ENCODE results near the gene SPRR1A.

DNA sequence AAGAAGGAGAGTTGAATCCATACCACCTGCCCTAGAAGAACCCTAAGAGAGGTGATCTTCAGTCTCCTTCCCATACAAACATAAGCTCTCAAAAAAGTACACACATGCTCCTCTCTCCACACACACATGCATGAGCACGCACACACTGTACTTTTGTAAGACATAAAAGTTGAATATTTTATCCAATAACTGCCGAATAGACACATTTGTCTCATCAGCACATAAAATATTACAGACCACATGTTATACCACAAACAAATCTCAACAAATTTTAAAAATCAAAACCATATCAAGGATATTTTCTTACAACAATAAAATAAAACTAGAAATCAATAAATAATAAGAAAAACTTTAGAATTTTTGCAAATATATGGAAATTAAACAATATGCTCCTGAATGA lies 2.7 kb downstream of the SPRR1A start:
- TF ChIP-seq, protein P1, sequence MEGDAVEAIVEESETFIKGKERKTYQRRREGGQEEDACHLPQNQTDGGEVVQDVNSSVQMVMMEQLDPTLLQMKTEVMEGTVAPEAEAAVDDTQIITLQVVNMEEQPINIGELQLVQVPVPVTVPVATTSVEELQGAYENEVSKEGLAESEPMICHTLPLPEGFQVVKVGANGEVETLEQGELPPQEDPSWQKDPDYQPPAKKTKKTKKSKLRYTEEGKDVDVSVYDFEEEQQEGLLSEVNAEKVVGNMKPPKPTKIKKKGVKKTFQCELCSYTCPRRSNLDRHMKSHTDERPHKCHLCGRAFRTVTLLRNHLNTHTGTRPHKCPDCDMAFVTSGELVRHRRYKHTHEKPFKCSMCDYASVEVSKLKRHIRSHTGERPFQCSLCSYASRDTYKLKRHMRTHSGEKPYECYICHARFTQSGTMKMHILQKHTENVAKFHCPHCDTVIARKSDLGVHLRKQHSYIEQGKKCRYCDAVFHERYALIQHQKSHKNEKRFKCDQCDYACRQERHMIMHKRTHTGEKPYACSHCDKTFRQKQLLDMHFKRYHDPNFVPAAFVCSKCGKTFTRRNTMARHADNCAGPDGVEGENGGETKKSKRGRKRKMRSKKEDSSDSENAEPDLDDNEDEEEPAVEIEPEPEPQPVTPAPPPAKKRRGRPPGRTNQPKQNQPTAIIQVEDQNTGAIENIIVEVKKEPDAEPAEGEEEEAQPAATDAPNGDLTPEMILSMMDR (IDR thresholded peaks at IDR 0.05 in 4 of 5, conservative IDR thresholded peaks at IDR 0.05 in 1 of 5) = no peak
- TF ChIP-seq POLR2A (IDR thresholded peaks at IDR 0.05) = no peak
